GM23338 (cell line): Measurements from ENCODE around the gene SHROOM2. TPM values are rescaled to one million over a fixed set of nuclear protein-coding genes. Genes with fewer than 3 reads are reported as not detected.

Experiments used
- ATAC-seq: fragments of 200-7000 bp; cut with Tn5 transposase; 3 replicates; pipeline ENCODE4 v1.9.1; 2020
- DNase-seq: peaks from one replicate; pipeline ENCODE4 v3.0.0-alpha.2; 2015; ENCODE audit warnings: low spot score
- H2AFZ ChIP-seq: fragments of 200-600 bp; sonication (generic); 2 replicates; pipeline ENCODE4 v1.8.0; 2016; ENCODE audit warnings: antibody characterized with exemption, mild to moderate bottlenecking, moderate library complexity
- H3F3A ChIP-seq: fragments of 200-600 bp; sonication (generic); replicated peaks from 2 replicates; pipeline ENCODE4 v1.8.0; 2017; ENCODE audit warnings: antibody characterized with exemption, mixed run types, low read depth
- H3K27ac ChIP-seq: fragments of 200-600 bp; sonication (generic); 2 replicates; pipeline ENCODE4 v1.6.1; 2016; ENCODE audit warnings: low read depth
- H3K27me3 ChIP-seq: fragments of 200-600 bp; sonication (generic); 2 replicates; pipeline ENCODE4 v1.8.0; 2016; ENCODE audit warnings: mild to moderate bottlenecking, mixed run types, moderate library complexity; ENCODE audit not compliant: insufficient read depth
- H3K36me3 ChIP-seq: fragments of 200-600 bp; sonication (generic); 2 replicates; pipeline ENCODE4 v1.8.0; 2016; ENCODE audit warnings: mild to moderate bottlenecking; ENCODE audit not compliant: insufficient read depth
- H3K4me1 ChIP-seq: fragments of 200-600 bp; sonication (generic); 2 replicates; pipeline ENCODE4 v1.8.0; 2016; ENCODE audit warnings: mild to moderate bottlenecking, moderate library complexity; ENCODE audit not compliant: insufficient read depth
- H3K4me2 ChIP-seq: fragments of 200-600 bp; sonication (generic); 2 replicates; pipeline ENCODE4 v1.7.1; 2017; ENCODE audit warnings: mixed run types
- H3K4me3 ChIP-seq: fragments of 200-600 bp; sonication (generic); 2 replicates; pipeline ENCODE4 v1.6.1; 2016; ENCODE audit warnings: mixed run types
- H3K79me2 ChIP-seq: fragments of 200-600 bp; sonication (generic); replicated peaks from 2 replicates; pipeline ENCODE4 v1.8.0; 2017; ENCODE audit warnings: mild to moderate bottlenecking; ENCODE audit not compliant: insufficient read depth
- H3K9me2 ChIP-seq: fragments of 200-600 bp; sonication (generic); 2 replicates; pipeline ENCODE4 v1.8.0; 2017; ENCODE audit not compliant: insufficient read depth
- H4K20me1 ChIP-seq: fragments of 200-600 bp; sonication (generic); replicated peaks from 2 replicates; pipeline ENCODE4 v1.8.0; 2017; ENCODE audit warnings: mild to moderate bottlenecking; ENCODE audit not compliant: insufficient read depth
- H3K27ac Mint-ChIP-seq: 2 replicates; pipeline ENCODE4 v1.8.0; 2020; ENCODE audit warnings: inconsistent platforms, mild to moderate bottlenecking, moderate library complexity, mixed read lengths
- H3K27me3 Mint-ChIP-seq: 3 replicates; pipeline ENCODE4 v1.8.0; 2022; ENCODE audit warnings: low read depth, mild to moderate bottlenecking, moderate library complexity, mixed read lengths, inconsistent platforms; ENCODE audit not compliant: insufficient read depth, poor library complexity
- H3K36me3 Mint-ChIP-seq: 3 replicates; pipeline ENCODE4 v1.8.0; 2021; ENCODE audit warnings: low read depth, mild to moderate bottlenecking, inconsistent platforms, moderate library complexity, mixed read lengths
- H3K4me1 Mint-ChIP-seq: 3 replicates; pipeline ENCODE4 v1.8.0; 2020; ENCODE audit warnings: mild to moderate bottlenecking, inconsistent platforms, mixed read lengths
- H3K4me3 Mint-ChIP-seq: 3 replicates; pipeline ENCODE4 v1.8.0; 2021; ENCODE audit warnings: moderate library complexity, mild to moderate bottlenecking, inconsistent platforms, mixed read lengths
- H3K9me3 Mint-ChIP-seq: 3 replicates; pipeline ENCODE4 v1.8.0; 2020; ENCODE audit warnings: moderate library complexity, mild to moderate bottlenecking, inconsistent platforms, mixed read lengths
- CREB1 ChIP-seq: fragments of 250-450 bp; sonication (Bioruptor Pico); IDR thresholded peaks from 2 replicates; pipeline ENCODE4 v1.5.0; 2020; ENCODE audit warnings: low read depth, mild to moderate bottlenecking, moderate library complexity
- EZH2 ChIP-seq: fragments of 200-600 bp; sonication (generic); IDR thresholded peaks from one replicate; pipeline ENCODE4 v1.8.0; 2017; ENCODE audit warnings: antibody characterized with exemption, mild to moderate bottlenecking, low read depth; ENCODE audit not compliant: unreplicated experiment
- EZH2phosphoT487 ChIP-seq: fragments of 200-600 bp; sonication (generic); IDR thresholded peaks from one replicate; pipeline ENCODE4 v1.8.1; 2018; ENCODE audit warnings: antibody characterized with exemption; ENCODE audit not compliant: unreplicated experiment
- JUNB ChIP-seq: IDR thresholded peaks from one replicate; pipeline ENCODE4 v1.6.1; 2016; ENCODE audit warnings: antibody characterized with exemption; ENCODE audit not compliant: unreplicated experiment
- NANOG ChIP-seq: IDR thresholded peaks from 2 replicates; pipeline ENCODE4 v1.6.1; 2016; ENCODE audit warnings: antibody characterized with exemption, borderline replicate concordance
- POLR2AphosphoS5 ChIP-seq: IDR thresholded peaks from 2 replicates; pipeline ENCODE4 v1.6.1; 2016; ENCODE audit warnings: antibody characterized with exemption, low read depth
- STAT1 ChIP-seq: IDR thresholded peaks from one replicate; pipeline ENCODE4 v1.6.1; 2016; ENCODE audit warnings: antibody characterized with exemption; ENCODE audit not compliant: unreplicated experiment
- ZNF114 ChIP-seq: fragments of 250-450 bp; sonication (Bioruptor Pico); IDR thresholded peaks from 2 replicates; pipeline ENCODE4 v1.5.0; 2020; ENCODE audit warnings: mild to moderate bottlenecking, moderate library complexity
- ZNF331 ChIP-seq: fragments of 250-450 bp; sonication (Bioruptor Pico); IDR thresholded peaks from 2 replicates; pipeline ENCODE4 v1.5.0; 2020; ENCODE audit warnings: low read depth, mild to moderate bottlenecking, moderate library complexity
- polyA plus RNA-seq: library from polyadenylated mRNA; unstranded; fragments of >200 nt; fragmentation: Nextera tagmentation; extraction: Ambion mirVana; gene quantifications from 2 replicates; pipeline ENCODE4 v1.2.1, GENCODE V29; 2016
- total RNA-seq: library from RNA; depleted of rRNA; stranded (reverse); fragments of >200 nt; shearing (Covaris generic); gene quantifications from 2 replicates; pipeline ENCODE4 v1.2.3, GENCODE V29; 2014
- TF ChIP-seq, protein P1 (sequence below): IDR thresholded peaks from one replicate; pipeline ENCODE4 v1.6.1; 2018; ENCODE audit warnings: antibody characterized with exemption; ENCODE audit not compliant: unreplicated experiment
- TF ChIP-seq, protein P2 (sequence below), 2 experiments: fragments of 200-600 bp in 1 of 2; sonication (generic) in 1 of 2; conservative IDR thresholded peaks; 2 replicates each; pipeline versions ENCODE4 v1.5.1 to v1.6.1; 2016 to 2017; ENCODE audit warnings: antibody characterized with exemption in 2 of 2, low read depth in 2 of 2, mild to moderate bottlenecking in 2 of 2, moderate library complexity in 1 of 2
- TF ChIP-seq, protein P3 (sequence below): fragments of 250-450 bp; sonication (Bioruptor Pico); IDR thresholded peaks from 2 replicates; pipeline ENCODE4 v1.5.0; 2020; ENCODE audit warnings: mild to moderate bottlenecking, moderate library complexity
- TF ChIP-seq, protein P4 (sequence below): IDR thresholded peaks from 2 replicates; pipeline ENCODE4 v1.6.1; 2016; ENCODE audit warnings: antibody characterized with exemption

Gene SHROOM2
- total and polyA plus RNA-seq, 2 experiments from 2014 or later = 3.5 to 15.8 TPM

DNA sequence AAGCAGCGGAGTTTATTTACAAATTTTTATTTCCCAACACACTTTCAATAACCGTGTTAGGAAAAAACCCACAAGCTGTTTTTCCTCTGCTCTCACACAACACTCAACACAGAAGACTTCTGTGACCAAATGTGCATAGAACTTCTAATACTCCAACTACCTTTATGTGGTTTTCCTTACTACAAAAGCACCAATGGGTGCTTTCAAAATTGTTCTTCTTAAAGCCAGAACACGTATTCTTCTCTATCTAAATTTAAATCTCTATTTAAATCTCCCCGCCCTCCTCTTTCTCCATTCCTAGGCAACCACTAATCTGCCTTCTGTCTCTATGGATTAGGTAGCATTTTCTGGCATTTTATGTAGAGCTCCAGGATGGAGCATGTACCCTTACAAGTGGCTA lies 90.0 kb downstream of the SHROOM2 start:
- no peak overlapping the region for H3K27ac Mint-ChIP-seq
- ATAC-seq (no peak), DNase-seq (no peak)
- Histone ChIP-seq H3K27ac (no peak overlapping the region), H3F3A (no peaks in the 10 kb centered on the region), H3K4me1 (no peaks in the 10 kb centered on the region), H3K27me3 (no peaks in the 10 kb centered on the region), H2AFZ (no peak overlapping the region), H3K9me2 (no peaks in the 10 kb centered on the region), H4K20me1 (no peaks in the 10 kb centered on the region), H3K4me3 (no peak overlapping the region), H3K4me2 (no peak overlapping the region), H3K36me3 (no peaks in the 10 kb centered on the region), H3K79me2 (no peaks in the 10 kb centered on the region)
- H3K9me3 Mint-ChIP-seq = no peaks in the 10 kb centered on the region
- TF ChIP-seq, protein P1, sequence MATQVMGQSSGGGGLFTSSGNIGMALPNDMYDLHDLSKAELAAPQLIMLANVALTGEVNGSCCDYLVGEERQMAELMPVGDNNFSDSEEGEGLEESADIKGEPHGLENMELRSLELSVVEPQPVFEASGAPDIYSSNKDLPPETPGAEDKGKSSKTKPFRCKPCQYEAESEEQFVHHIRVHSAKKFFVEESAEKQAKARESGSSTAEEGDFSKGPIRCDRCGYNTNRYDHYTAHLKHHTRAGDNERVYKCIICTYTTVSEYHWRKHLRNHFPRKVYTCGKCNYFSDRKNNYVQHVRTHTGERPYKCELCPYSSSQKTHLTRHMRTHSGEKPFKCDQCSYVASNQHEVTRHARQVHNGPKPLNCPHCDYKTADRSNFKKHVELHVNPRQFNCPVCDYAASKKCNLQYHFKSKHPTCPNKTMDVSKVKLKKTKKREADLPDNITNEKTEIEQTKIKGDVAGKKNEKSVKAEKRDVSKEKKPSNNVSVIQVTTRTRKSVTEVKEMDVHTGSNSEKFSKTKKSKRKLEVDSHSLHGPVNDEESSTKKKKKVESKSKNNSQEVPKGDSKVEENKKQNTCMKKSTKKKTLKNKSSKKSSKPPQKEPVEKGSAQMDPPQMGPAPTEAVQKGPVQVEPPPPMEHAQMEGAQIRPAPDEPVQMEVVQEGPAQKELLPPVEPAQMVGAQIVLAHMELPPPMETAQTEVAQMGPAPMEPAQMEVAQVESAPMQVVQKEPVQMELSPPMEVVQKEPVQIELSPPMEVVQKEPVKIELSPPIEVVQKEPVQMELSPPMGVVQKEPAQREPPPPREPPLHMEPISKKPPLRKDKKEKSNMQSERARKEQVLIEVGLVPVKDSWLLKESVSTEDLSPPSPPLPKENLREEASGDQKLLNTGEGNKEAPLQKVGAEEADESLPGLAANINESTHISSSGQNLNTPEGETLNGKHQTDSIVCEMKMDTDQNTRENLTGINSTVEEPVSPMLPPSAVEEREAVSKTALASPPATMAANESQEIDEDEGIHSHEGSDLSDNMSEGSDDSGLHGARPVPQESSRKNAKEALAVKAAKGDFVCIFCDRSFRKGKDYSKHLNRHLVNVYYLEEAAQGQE = no peak
- TF ChIP-seq, protein P2, sequence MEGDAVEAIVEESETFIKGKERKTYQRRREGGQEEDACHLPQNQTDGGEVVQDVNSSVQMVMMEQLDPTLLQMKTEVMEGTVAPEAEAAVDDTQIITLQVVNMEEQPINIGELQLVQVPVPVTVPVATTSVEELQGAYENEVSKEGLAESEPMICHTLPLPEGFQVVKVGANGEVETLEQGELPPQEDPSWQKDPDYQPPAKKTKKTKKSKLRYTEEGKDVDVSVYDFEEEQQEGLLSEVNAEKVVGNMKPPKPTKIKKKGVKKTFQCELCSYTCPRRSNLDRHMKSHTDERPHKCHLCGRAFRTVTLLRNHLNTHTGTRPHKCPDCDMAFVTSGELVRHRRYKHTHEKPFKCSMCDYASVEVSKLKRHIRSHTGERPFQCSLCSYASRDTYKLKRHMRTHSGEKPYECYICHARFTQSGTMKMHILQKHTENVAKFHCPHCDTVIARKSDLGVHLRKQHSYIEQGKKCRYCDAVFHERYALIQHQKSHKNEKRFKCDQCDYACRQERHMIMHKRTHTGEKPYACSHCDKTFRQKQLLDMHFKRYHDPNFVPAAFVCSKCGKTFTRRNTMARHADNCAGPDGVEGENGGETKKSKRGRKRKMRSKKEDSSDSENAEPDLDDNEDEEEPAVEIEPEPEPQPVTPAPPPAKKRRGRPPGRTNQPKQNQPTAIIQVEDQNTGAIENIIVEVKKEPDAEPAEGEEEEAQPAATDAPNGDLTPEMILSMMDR (conservative IDR thresholded peaks at IDR 0.05; ENCODE audit: low read depth in 2 of 2) = no peak
- TF ChIP-seq ZNF114 (CRISPR knock-in tag) (no peak), NANOG (no peak), EZH2 (no peak), CREB1 (no peak), STAT1 (no peak), EZH2phosphoT487 (no peak), JUNB (no peak), POLR2AphosphoS5 (no peak), ZNF331 (CRISPR knock-in tag) (no peak)
- TF ChIP-seq, protein P3, sequence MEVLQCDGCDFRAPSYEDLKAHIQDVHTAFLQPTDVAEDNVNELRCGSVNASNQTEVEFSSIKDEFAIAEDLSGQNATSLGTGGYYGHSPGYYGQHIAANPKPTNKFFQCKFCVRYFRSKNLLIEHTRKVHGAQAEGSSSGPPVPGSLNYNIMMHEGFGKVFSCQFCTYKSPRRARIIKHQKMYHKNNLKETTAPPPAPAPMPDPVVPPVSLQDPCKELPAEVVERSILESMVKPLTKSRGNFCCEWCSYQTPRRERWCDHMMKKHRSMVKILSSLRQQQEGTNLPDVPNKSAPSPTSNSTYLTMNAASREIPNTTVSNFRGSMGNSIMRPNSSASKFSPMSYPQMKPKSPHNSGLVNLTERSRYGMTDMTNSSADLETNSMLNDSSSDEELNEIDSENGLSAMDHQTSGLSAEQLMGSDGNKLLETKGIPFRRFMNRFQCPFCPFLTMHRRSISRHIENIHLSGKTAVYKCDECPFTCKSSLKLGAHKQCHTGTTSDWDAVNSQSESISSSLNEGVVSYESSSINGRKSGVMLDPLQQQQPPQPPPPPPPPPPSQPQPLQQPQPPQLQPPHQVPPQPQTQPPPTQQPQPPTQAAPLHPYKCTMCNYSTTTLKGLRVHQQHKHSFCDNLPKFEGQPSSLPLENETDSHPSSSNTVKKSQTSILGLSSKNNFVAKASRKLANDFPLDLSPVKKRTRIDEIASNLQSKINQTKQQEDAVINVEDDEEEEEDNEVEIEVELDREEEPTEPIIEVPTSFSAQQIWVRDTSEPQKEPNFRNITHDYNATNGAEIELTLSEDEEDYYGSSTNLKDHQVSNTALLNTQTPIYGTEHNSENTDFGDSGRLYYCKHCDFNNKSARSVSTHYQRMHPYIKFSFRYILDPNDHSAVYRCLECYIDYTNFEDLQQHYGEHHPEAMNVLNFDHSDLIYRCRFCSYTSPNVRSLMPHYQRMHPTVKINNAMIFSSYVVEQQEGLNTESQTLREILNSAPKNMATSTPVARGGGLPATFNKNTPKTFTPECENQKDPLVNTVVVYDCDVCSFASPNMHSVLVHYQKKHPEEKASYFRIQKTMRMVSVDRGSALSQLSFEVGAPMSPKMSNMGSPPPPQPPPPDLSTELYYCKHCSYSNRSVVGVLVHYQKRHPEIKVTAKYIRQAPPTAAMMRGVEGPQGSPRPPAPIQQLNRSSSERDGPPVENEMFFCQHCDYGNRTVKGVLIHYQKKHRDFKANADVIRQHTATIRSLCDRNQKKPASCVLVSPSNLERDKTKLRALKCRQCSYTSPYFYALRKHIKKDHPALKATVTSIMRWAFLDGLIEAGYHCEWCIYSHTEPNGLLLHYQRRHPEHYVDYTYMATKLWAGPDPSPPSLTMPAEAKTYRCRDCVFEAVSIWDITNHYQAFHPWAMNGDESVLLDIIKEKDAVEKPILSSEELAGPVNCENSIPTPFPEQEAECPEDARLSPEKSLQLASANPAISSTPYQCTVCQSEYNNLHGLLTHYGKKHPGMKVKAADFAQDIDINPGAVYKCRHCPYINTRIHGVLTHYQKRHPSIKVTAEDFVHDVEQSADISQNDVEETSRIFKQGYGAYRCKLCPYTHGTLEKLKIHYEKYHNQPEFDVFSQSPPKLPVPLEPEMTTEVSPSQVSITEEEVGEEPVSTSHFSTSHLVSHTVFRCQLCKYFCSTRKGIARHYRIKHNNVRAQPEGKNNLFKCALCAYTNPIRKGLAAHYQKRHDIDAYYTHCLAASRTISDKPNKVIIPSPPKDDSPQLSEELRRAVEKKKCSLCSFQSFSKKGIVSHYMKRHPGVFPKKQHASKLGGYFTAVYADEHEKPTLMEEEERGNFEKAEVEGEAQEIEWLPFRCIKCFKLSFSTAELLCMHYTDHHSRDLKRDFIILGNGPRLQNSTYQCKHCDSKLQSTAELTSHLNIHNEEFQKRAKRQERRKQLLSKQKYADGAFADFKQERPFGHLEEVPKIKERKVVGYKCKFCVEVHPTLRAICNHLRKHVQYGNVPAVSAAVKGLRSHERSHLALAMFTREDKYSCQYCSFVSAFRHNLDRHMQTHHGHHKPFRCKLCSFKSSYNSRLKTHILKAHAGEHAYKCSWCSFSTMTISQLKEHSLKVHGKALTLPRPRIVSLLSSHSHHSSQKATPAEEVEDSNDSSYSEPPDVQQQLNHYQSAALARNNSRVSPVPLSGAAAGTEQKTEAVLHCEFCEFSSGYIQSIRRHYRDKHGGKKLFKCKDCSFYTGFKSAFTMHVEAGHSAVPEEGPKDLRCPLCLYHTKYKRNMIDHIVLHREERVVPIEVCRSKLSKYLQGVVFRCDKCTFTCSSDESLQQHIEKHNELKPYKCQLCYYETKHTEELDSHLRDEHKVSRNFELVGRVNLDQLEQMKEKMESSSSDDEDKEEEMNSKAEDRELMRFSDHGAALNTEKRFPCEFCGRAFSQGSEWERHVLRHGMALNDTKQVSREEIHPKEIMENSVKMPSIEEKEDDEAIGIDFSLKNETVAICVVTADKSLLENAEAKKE (CRISPR knock-in tag) = no peak
- TF ChIP-seq, protein P4, sequence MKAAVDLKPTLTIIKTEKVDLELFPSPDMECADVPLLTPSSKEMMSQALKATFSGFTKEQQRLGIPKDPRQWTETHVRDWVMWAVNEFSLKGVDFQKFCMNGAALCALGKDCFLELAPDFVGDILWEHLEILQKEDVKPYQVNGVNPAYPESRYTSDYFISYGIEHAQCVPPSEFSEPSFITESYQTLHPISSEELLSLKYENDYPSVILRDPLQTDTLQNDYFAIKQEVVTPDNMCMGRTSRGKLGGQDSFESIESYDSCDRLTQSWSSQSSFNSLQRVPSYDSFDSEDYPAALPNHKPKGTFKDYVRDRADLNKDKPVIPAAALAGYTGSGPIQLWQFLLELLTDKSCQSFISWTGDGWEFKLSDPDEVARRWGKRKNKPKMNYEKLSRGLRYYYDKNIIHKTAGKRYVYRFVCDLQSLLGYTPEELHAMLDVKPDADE = no peak
- no peak overlapping the region for H3K4me3 Mint-ChIP-seq
- peaks cover 5% of the 10 kb centered on the region for H3K27me3 Mint-ChIP-seq
- H3K4me1 Mint-ChIP-seq = peaks cover 15% of the 10 kb centered on the region
- H3K36me3 Mint-ChIP-seq = peaks cover 7% of the 10 kb centered on the region; the same call in 2 of the 3 replicates
